Mucosa of rectum (tissue), 2 donors: Measurements from ENCODE around the gene ESF1.

Experiments
- H3K27ac ChIP-seq, 2 donors: one replicate each; pipeline ENCODE4 v1.7.0; 2013; ENCODE audit warnings: inconsistent platforms in 2 of 2, low read depth in 2 of 2, low read length in 2 of 2
- H3K27me3 ChIP-seq, 2 donors: one replicate each; pipeline ENCODE4 v1.7.0; 2013; ENCODE audit warnings: low read length in 2 of 2; ENCODE audit not compliant: control insufficient read depth in 2 of 2, insufficient read depth in 2 of 2
- H3K36me3 ChIP-seq, 2 donors: one replicate each; pipeline ENCODE4 v1.7.0; 2013; ENCODE audit warnings: low read length in 2 of 2; ENCODE audit not compliant: control insufficient read depth in 2 of 2, insufficient read depth in 2 of 2
- H3K4me1 ChIP-seq, 2 donors: one replicate each; pipeline ENCODE4 v1.7.0; 2013; ENCODE audit warnings: low read length in 2 of 2, mild to moderate bottlenecking in 1 of 2; ENCODE audit not compliant: control insufficient read depth in 2 of 2, insufficient read depth in 2 of 2
- H3K4me3 ChIP-seq, 2 donors: one replicate each; pipeline ENCODE4 v1.7.0; 2013; ENCODE audit warnings: low read length in 2 of 2
- H3K9ac ChIP-seq, 2 donors: one replicate each; pipeline ENCODE4 v1.7.0; 2013; ENCODE audit warnings: low read length in 2 of 2, low read depth in 1 of 2, mild to moderate bottlenecking in 1 of 2
- H3K9me3 ChIP-seq, 2 donors: one replicate each; pipeline ENCODE4 v1.7.0; 2013; ENCODE audit warnings: low read length in 2 of 2; ENCODE audit not compliant: control insufficient read depth in 2 of 2
- donor health status: healthy.
- donor health status: Normal muscosa, but diverticular disease.

ESF1 gene

DNA sequence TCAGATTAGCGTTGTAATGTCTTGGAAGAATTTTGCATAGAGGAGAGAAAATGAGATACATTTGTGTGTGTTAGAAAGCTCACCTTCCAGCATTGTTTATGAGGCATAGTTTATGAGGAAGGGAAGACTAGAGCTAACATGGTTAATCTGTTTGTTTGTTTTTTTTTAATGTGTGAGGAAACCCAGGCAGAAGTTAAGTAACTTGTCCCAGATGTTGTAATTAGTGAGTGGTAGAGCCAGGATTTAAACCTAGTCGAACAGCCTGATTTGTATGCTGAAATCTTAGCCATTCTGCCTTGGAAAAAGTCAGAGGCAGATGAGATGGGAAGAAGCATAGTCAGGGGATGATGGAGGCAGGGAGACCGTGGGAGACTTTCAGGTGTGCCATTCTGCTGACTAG is 29.2 kb upstream of the ESF1 start:
- H3K4me1 ChIP-seq: no peaks in the 10 kb centered on the region
- H3K9me3 ChIP-seq: no peaks in the 10 kb centered on the region
- H3K27me3 ChIP-seq: no peaks in the 10 kb centered on the region
- H3K4me3 ChIP-seq: no peak overlapping the region
- no peak overlapping the region for H3K9ac ChIP-seq
- H3K36me3 ChIP-seq: peaks cover 69 to 88% of the 10 kb centered on the region in 2 donors
- no peak overlapping the region for H3K27ac ChIP-seq

DNA sequence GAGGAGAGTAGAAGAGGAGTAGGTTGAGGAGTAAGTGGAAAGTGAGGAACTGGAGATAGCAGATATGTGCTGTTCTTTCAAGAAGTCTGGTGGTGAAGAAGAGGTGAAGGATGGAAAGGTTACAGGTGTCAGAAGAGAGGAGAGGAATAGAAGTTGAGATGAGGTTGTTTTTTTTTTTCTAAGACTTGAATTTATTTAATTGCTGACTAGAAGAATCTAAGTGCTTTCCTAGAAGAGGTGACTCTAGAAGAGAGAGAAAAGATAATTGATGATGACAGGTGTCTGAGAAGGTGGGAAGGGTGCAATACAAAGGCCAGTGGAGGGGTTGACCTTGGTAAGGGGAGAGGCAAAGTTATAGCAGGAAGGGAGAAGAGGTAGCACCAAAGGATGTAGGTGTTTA is 25.7 kb upstream of the ESF1 start:
- Histone ChIP-seq H3K27me3 (no peaks in the 10 kb centered on the region), H3K4me1 (no peaks in the 10 kb centered on the region), H3K9ac (no peak overlapping the region), H3K4me3 (no peak overlapping the region), H3K9me3 (no peaks in the 10 kb centered on the region), H3K27ac (no peak overlapping the region), H3K36me3 (peaks cover 59 to 73% of the 10 kb centered on the region in 2 donors)

DNA sequence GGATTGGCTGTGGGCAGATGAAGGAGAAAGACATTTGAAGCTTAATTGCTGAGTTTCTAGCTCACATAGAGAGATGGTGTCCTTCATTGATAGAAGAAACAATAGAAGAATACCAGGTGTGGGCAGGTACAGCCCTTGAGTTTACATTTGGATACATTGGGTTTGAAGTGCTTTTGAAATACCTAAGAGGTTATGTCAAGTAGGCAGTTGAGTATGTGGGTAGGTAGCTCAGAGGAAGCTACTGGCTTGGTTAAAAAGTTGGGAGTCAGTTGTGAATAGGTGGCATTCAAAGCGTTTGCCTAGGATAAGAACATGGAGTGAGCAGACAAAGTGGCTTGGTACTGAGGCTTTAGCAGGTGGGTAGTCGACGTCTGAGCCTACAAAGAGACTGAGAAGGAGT is 25.1 kb upstream of the ESF1 start:
- Histone ChIP-seq H3K27me3 (no peaks in the 10 kb centered on the region), H3K9ac (no peak overlapping the region), H3K4me3 (no peak overlapping the region), H3K4me1 (no peaks in the 10 kb centered on the region), H3K27ac (no peak overlapping the region), H3K36me3 (peaks cover 55 to 72% of the 10 kb centered on the region in 2 donors), H3K9me3 (no peaks in the 10 kb centered on the region)

DNA sequence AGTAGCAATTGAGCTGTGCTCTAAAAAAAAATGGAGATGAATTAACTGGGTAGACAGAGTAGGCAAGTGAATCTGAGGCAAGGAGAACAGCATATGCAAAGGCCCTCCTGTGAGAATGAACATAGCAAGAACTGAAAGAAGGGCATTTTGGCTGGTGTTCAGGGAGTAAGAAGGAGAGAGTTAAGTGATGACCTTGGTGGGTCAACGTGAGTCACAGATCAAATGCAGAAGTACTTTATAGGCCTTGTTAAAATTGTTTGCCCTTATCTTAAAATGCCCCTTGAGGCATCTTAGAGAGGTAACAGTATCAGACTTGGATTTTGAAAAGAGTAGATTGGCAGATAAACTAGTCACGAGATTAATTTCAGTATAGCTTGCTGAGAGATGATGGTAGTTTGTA is 24.7 kb upstream of the ESF1 start:
- peaks cover 55 to 72% of the 10 kb centered on the region in 2 donors for H3K36me3 ChIP-seq
- no peaks in the 10 kb centered on the region for H3K9me3 ChIP-seq
- no peak overlapping the region for H3K27ac ChIP-seq
- H3K27me3 ChIP-seq: no peaks in the 10 kb centered on the region
- no peaks in the 10 kb centered on the region for H3K4me1 ChIP-seq
- H3K9ac ChIP-seq: no peak overlapping the region
- no peak overlapping the region for H3K4me3 ChIP-seq

DNA sequence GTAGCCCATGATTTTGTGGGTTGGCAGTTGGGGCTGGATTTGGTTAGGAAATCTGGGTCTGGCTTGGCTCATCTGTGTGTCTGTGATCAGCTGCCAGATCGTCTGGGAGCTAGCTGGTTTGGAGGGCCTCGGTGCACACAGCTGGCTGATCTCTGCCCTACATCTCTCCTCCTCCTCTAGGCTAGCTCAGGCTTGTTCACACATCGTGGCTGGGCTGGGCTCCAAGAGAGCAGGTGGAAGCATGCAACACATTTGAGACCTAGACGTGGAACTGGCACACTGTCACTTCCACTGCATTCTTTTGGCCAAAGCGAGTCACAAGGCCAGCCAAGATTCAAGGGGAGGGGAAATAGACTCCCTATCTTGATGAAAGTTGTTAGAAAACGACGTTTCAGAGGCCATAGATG is 16.0 kb upstream of the ESF1 start:
- no peaks in the 10 kb centered on the region for H3K27me3 ChIP-seq
- H3K9me3 ChIP-seq: no peaks in the 10 kb centered on the region
- H3K27ac ChIP-seq: no peak overlapping the region
- peaks cover 4 to 5% of the 10 kb centered on the region in 2 donors for H3K4me1 ChIP-seq
- H3K4me3 ChIP-seq: no peak overlapping the region
- H3K36me3 ChIP-seq: peaks cover 54 to 68% of the 10 kb centered on the region in 2 donors
- H3K9ac ChIP-seq: no peak overlapping the region

DNA sequence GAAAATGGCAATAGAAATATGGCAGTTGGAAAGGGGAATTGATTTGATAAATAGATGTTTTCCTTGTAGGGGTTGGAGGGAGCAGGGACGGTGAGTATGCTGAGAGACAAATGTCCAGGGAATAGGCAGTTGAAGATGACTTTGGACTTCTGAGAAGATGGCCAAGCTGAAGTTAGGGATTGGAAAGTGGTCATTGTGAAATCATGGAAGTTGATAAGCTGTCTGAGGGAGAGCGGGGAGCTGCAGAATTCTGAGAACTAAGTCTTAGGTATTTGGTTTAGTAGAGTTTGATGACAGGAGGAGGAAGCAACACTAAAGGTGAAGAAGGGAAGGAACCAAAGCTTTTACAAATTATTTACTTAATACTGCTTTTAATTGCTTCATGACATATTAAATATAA is 15.3 kb upstream of the ESF1 start:
- Histone ChIP-seq H3K27me3 (no peaks in the 10 kb centered on the region), H3K4me3 (no peak overlapping the region), H3K9ac (no peak overlapping the region), H3K27ac (no peak overlapping the region), H3K9me3 (no peaks in the 10 kb centered on the region), H3K4me1 (peaks cover 4 to 5% of the 10 kb centered on the region in 2 donors), H3K36me3 (peaks cover 60 to 73% of the 10 kb centered on the region in 2 donors)

DNA sequence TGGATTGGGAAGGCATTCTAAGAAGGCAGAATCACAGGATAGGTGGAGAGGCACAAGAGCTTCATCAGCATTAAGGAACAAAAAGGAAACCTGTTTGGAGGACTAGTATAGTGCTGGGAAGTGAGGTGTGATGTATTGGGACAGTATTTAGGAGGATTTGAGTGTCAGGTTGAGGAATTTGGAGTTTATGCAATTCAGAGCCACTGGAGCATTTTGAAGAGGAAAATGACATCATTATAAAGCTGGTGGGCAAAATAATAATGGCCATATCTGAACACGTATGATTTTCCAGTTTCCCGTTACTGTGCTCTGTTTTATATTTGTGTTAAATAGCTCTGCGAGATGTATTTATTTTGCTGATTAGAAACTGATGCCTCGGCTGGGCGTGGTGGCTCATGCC is 14.3 kb upstream of the ESF1 start:
- Histone ChIP-seq H3K9me3 (no peaks in the 10 kb centered on the region), H3K4me1 (peaks cover 4 to 5% of the 10 kb centered on the region in 2 donors), H3K27ac (no peak overlapping the region), H3K27me3 (no peaks in the 10 kb centered on the region), H3K9ac (no peak overlapping the region), H3K36me3 (peaks cover 63 to 74% of the 10 kb centered on the region in 2 donors), H3K4me3 (no peak overlapping the region)

DNA sequence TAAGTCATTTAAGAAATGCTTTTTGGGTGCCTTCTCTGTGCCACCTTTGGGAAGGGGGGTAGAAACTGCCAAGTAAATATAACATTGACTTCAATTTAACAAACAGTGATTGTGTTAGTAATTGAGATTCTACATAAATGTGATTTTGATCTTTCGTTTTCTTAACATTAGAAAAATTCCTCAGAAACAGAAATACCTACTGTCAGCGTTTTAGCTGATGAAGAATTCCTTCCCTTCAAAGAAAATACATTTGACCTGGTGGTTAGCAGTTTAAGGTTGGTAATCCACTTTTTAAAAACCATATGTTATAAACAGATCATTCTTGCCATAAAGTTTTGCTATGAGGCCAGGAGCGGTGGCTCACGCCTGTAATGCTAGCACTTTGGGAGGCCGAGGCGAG is 9.9 kb upstream of the ESF1 start:
- Histone ChIP-seq H3K27me3 (no peaks in the 10 kb centered on the region), H3K4me3 (no peak overlapping the region), H3K9ac (no peak overlapping the region), H3K27ac (no peak overlapping the region), H3K9me3 (no peaks in the 10 kb centered on the region), H3K4me1 (peaks cover 0 to 2% of the 10 kb centered on the region in 2 donors), H3K36me3 (peaks cover 76 to 77% of the 10 kb centered on the region in 2 donors)

DNA sequence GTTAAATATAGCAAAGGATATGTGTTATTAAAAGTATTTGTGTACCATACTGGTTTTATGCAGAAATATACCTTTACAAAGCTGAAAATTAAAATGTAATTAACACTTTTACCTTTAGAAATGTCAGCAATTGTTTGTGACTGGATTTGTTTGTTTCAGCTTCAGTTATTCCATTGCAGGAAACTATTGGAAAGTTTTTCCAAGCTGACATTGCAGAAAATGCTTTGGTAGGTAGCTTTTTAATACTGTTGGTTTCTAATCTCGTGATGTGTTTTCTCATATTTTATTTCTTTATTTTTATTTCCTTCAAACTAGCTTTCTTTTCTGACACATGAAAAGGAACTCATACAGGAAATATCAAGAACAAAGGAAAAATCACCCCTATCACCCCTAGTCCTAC is 8.3 kb upstream of the ESF1 start:
- Histone ChIP-seq H3K4me3 (no peak overlapping the region), H3K36me3 (peaks cover 67 to 73% of the 10 kb centered on the region in 2 donors), H3K4me1 (peaks cover 0 to 2% of the 10 kb centered on the region in 2 donors), H3K9me3 (no peaks in the 10 kb centered on the region), H3K27me3 (no peaks in the 10 kb centered on the region), H3K27ac (no peak overlapping the region), H3K9ac (no peak overlapping the region)

DNA sequence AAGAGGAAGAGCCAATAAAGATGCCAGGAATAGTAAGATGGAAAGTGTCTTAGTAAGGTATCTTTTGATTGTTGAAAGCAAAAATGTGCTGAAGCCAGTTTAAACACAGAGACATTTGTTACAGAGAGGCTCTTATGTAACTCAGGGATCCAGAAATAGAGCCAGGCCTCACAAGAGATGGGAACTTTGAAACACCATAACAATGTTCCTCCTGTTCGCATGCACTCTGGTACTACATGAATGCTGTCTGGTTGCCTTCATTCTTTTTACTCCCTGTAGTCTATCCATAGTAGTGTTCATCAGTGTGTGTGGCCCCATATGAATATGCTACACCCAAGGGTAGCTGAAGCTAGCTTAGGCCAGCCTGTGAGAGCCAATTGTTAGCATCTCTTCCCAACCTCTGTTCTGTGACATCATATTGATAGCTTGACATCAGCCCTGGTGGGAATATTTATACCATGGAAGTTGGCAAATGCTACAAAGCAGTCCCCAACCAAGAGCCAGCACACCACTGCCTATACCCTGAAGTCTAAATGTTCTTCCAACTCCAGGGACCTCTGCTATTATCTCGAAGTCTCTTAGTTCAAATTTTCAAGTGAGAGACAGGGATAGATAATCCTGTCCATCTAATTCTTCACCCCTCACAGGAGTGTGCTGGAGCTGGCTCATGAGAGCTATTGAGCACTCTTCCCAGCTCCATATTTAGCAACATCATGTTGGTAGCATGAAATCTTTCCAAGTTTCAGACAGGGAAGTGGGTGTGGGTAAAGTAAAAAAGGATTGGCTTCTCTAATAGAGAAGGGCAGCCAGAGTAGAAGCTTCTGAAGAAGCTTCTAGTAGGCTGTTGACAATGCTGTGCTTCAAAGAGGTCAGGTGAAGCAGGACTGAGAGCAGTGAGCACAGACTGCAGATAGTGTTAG is 7.1 kb upstream of the ESF1 start:
- peaks cover 0 to 2% of the 10 kb centered on the region in 2 donors for H3K4me1 ChIP-seq
- peaks cover 60 to 69% of the 10 kb centered on the region in 2 donors for H3K36me3 ChIP-seq
- H3K9ac ChIP-seq: no peak overlapping the region
- no peak overlapping the region for H3K4me3 ChIP-seq
- H3K27me3 ChIP-seq: no peaks in the 10 kb centered on the region
- H3K9me3 ChIP-seq: no peaks in the 10 kb centered on the region
- no peak overlapping the region for H3K27ac ChIP-seq
